ENCODE data around the gene OMP.

The OMP gene

DNA sequence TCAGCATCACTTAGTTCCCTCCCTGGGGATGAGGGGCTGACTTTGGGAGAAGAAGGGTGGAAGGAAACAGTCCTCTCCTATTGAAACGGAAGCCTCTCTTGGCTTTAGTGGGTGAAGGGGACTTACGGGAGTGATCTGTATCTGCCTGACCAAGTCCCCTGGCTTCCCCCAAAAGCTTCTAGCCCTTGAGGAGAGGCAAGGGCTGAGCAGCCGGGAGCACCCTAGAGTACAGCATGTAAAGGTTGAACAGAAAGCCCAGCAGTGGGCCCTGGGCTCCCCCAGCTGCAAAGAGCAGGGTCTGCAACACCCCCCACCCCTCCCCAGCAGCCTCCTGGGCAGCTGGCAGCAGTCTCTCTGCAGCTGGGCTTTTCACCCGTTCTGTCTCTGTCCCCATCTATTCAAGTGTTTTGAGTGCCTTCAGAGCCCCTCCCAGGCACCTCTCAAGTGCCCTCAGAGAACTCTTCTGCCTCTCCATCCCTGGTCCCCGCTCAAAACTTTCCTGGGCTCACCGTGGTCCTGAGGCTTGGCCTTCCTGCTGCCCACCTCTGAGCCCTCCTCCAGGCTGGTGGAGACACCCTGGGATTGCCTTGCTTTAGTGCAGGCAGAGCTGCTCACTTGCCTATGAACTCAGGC lies 33.2 kb upstream of the OMP start:
- DNase-seq: no peak

DNA sequence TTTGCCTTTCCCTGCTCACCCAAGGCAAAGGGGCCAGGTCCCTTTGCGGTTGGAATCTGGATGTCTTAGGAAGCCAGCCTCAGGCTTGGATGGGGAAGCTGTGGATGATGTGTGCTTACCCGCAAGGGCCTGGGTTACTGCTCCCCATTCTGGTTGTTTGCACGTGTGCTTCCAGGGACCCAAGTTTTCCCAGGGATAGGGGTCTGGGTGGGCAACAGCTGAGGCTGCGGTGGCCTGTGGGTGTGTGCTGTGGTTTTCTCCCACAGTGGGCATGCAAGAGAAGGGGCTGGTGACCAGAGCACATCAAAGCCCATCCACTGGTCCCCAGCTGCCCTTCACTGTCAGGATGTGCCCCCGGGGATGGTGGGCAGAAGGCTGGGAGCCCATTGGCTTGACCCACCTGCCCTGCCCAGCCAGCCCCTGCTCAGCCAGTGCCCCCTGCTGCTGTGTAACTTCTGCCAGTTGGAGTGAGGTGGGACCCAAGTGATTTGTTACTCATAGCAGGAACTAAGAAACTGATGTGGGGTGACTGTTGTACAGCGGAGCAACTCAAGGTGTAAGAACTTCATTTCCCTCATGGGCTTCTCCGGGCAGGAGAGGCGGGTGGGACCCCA lies 32.6 kb upstream of the OMP start:
- DNase-seq: no peak

DNA sequence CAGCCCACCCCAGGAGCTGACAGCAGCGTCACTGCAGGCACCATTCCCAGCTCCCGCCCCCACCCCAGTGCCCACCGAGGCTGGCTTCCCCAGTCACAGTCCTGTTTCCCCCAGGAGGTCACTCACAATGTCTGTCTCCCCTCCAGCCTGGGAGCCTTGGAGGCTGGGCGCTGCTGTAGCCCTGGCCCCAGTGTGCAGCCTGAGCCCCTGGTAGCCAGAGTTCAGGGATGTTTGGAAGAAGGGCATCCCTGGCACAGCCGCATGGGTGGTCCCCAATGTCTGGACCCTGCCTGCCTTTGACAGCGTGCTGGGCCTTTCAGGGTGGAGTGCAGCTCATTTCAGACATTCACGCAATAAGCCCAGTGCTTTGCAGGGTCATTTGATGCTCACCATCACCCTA lies 31.6 kb upstream of the OMP start:
- no peak for DNase-seq

DNA sequence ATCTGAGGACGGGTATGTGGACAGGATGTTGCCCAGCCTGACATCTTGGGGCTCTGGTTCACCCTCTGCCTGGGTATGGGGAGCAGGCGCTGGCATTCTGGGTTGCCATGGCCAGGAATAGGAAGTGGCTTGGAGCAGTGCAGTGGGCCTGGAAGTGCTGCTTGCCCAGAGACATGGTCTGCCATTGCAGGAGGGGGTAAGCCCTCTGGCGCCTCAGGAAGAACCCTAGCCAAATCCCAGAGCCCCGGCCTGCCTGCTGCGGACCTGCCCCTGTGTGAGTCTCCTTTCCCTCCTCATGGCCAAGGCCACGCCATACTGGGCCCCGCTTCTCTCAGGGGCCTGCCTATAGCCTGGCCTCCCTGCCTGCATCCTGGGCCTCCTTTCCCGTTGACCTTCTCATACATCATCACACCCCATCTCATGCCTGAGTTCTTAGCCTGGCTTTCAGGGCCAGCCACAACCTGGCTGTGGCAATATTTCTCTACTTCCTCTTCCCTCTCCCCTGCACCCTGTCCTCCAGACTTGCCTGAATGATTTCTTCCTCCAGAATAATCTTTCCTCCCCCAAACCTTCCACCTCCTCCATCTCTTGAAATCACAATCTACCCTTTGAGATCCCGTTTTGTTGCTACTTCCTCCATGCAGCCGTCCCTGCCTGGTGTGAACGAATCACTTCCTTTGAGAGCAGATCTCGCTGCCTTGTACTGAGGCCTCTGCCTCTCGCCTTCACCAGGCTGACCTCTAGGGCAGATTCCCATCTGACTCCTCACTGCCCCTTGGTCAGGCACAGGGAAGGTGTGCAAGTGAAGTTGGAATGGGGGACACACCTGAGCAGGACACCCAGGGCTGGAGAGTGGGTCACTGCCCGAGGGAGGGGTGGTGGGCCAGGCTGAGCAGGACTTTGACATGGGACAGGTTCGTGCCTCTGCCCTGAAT lies 30.7 kb upstream of the OMP start:
- no peak for DNase-seq

DNA sequence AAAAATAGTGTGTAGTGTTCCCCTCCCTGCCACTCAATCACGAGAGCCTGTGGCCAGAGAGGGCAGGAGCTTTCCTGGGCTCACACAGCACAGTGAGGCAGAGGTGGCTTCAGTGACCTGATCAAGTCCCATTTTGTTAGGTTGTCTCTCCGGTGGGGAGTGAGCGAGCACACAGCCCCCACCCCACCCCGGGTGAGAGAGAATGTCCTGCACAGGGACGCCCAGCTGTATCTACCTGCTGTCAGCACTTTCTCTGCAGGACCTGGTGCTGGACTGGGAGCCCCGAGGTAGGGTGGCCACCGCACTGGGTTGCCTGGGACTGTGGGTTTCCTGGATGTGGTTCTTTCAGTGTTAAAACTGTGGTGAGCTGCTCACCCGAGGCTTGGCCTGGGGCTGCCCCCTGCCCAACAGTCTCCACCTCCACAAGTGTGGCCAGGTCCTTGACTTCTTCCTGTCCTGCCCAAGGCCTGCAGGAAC lies 29.8 kb upstream of the OMP start:
- no peak for DNase-seq

DNA sequence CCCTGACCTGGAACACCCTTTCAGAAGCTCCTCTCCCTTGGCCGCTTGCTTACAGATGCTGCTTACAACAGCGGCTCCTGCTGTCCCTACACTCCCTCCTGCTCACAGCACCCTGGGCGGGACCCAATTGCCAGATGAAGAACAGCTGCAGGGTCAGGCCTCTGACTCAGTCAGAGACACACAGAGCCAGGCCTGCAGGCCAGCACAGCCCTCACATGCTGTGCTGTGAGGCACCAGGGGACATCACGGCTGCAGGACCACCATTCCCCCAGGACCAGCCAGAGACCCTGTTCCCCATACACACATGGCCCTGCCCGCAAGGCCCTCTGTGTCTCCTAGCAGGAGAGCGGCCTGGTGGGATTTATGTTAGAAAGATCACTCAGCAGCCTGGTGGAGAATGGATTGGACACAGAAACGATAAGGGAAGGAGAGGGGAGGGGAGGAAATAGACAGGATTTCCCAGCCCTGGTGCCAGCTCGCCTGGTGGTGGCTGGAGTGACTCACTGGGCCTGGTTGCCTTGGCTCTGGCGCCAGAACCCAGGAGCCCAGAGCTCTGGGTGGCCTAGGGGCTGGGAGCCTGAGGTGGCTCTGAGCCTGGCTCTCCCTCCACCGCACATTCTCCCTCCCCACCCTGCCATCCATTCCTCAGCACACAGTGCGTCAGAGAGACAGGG lies 29.2 kb upstream of the OMP start:
- peak; percentile 93 for DNase-seq

DNA sequence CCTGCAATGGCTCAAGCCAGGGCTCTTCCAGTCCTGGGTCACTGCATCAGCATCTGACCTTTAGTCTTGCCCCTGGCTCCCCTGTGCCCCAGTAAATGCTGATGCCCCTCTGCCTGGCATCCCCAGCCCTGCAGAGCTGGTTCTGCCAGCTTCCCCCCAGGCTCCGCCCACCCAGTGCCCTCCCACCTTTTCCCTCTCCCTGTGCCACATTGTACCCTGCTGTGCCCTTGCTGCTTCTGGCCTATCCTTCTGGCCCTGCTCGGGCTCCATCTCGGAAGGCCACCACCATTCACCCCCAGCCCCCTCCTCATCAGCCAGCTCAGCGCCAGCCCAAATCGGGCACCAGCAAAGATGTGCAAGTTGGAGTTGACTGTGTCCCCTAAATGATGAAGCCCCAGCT lies 28.4 kb upstream of the OMP start:
- no peak for DNase-seq

DNA sequence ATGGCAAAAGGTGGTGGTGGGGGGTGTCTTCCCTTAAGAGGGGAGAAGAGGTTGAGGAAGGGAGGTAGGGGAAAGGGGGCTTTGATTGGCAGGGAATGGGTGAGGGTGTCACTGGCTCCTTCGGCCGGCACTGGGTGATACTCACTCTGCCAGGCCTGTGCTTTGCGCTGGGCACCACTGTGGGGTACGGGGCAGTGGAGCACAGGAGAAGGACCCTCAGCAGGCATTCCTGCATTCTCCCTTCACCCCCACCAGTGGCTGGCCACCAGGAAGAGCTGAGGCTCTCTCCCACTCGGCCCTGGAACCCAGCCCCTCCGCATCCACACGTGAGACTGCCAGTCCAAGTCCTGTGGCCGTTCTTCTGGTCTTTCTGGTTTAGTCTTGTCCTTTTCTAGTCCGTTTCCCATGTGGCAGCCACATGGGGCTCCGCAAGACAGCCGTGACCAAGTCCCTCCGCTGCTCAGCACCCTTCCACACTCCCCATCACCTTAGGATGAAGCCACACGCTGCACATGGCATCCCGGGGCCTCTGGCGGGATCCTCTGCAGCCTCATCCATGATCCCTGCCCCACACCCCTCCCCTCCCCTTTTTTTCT lies 27.9 kb upstream of the OMP start:
- DNase-seq: no peak

DNA sequence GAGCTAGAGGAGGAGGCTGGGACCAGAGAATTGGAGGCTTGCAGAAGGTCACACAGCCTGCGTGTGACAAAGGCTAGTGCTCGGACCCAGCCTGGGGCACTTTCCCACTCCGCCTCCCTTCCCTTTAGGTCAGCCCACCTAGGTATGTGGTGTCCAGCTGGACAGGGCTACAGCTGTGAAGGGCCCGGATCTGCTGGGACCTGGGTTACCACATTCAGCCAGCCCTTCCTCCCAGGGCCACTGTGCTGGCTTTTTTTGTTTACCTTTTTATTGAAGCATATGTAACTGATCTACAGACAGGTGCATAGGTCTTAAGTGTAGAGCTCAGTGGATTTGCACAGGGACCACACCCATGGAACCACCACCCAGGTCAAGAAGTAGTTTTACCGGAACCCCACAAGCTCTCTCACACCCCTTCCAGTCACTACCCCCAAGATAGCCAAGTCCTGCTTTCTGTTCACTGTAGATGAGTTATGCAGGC lies 27.2 kb upstream of the OMP start:
- DNase-seq: no peak

DNA sequence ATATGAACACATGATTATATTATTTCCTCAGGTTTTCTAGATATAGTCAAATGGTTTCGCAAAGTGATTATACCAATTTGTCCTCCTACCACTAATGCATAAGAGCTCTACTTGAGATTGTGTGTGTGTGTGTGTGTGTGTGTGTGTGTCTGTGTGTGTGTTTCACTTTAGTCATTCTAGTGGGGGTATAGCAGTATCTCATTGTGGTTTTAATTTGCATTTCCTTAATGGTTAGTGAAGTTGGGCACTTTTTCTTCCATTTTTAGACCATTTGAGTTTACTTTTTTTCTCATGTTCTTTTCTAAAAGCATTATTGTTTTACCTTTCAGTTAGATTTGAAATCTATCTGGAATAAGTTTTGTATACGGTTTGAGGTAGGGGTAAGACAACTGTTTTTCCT lies 23.0 kb upstream of the OMP start:
- no peak for DNase-seq

DNA sequence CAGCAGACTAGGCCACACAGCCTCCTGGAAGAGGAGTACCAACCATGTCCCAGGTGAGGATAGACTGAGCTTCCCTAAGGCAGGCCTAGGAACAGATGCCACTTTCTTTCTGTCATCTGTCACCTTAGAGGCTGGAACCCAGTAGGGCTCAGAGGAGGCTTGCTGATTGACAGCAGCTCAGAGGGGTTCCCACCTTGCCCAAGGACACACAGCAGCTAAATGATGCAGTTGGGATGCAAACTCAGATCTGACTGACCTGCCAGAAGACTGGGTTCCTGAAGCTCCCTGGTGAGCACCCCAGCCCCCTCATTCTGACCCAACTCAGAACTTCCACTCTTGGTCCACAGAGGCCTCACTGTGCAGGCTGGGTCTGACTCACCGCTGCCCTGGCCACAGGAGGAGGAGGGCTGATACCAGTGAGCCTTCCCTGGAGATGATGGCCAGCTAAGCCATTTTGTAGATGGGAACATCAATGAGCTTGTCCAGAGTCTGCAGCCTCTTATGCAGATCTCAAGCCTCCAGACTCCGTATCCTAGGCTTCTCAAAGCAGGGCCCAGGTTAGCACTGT lies 21.9 kb upstream of the OMP start:
- DNase-seq: no peak

DNA sequence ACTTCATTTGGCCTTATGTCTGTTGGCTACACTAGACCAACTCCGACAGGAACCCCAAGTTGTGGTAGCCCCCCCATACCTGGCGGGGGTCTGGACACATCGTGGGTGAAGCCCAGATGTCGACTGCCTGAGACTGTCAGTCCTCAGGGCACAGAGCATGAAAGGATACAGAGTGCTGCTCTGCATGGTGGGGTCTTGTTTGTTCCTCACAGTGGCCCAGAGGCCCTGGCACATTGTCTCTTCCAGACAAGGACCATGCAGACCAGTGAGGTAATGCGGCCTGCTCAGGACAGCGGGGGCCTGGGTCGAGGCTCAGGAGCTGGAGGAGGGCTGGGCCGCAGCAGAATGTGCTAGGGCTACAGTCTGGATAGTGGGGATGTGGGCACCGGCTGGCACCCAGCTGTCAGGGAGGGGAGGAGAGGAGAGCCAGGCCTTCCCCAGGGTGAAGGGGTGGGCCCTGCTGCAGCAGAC lies 21.2 kb upstream of the OMP start:
- no peak for DNase-seq

DNA sequence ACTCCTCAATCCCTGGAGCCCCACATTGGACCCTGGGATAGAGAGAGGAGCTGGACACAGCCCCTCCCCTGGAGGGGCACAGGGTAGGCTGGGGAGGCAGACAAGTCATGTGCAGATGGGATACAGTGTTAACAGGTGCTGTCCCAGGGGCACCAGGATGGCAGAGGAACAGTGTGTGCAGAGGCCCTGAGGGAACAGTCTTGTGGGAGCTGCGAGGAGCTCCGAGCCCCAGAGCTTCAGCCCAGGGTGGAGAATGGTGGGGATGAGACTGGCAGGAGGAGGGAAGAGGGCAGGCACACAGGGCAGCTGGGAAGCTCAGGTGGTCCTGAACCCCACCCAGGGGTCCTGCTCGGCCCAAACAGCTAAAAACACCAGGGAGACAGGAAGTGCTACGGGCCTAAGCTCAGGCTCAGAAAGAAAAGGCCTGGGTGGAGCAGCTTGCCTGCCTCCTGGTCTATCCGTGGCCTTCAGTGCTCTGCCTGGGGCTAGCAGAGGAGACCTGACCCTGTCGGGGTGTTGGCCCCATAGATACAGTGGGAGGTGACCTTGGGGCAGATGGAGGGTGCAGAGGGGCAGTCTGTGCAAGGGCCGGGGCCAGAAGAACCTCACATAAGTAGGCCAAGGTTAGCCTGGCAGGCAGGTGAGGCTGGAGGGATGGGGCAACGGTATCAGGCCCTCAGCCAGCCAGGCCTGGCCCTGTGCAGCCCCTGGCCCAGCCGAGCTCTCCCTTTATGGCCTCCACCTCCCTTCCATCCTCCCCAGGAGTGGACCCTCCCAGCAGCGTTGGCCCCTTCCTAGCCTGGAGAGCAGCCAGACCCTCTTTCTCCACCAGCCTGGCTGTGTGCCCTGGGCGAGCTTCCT lies 20.4 kb upstream of the OMP start:
- no peak for DNase-seq

DNA sequence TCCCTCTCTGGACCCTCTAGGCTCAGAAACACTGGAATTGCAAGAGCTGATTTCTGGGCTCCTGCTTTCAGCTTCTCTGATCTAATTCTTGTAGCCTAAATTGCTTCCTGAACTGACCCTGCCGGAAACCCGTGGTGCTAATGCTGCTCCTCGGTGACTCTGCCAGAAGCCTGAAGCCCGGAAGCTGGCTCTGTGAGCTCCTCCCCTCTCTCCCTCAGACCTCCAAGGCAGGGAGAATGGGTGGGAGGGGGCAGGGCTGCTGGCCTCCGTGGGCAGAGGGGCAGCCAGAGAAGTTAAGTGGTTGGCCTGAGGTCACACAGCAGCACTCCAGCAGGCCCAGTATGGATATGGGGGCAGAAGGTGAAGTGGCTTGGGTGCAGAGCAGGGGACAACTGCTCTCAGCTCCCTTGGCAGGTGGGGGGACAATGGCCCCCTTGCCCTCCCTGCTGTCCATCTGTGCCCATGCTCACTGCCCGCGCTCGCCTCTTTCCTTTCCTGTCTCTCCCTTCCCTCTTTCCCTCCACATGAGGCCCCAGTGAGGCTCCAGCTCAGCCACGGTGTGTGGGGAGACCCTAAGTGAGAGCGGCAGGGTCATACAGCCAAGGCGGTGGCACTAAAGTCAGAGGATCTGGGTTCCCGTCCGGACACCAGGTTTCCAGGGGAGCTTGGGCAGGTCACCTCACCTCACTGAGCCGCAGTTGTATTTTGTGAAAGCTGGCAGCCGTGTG lies 19.6 kb upstream of the OMP start:
- peak; percentile 44 for DNase-seq

DNA sequence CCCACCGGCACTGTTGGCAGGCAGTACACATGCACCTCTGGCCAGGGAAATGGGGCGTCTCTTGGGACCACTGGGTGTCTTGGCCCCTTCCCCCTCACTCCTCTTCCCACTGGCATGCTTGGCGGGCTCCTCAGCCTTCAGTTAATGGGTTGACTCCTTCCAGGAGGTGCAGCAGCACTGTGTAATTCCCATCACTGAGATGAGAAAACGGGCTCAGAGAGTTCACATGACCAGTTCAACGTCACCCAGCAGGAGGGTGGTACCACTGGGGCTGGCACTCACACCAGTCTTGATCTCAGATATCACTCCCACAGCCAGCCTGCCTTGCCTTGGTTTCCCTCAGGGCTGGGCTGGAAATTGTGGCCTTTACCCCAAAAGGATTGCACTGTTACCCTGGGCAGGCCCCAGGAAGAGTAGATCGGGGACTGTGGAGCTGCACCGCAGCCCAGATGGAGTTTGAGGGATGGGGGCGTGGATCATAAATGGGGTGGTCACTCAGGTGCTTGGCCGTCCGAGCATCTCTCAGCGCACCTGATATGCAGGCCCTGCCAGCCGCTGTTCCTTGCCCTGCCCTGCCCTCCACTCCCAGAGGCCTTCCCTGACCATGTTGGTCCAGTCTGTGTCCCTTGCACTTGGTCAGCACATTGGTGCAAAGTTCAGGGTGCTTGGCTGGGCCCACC lies 18.9 kb upstream of the OMP start:
- no peak for DNase-seq

DNA sequence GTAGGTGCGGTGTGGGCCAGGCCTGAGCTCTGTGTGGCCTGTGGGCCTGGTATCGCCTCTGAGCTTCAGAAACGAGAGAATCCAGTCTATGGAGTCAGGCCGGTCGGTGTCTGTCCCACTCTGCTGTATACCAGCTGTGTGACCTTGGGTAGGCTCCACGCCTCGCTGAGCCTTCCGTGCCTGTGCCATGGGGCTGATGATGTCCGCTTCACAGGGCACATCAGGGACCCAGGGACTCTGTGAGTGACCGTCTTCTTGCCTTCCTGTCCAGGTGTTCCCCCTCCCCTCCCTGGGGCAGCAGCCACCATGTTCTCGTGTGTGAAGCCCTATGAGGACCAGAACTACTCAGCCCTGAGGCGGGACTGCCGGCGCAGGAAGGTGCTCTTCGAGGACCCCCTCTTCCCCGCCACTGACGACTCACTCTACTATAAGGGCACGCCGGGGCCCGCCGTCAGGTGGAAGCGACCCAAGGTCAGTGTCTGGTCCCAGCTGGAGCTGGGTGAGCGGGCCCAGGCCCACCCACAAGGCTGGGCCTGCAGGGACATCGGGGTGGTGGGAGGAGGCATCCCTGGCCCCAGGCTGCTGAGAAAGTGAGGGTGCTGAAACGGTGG lies 18.0 kb upstream of the OMP start:
- DNase-seq: no peak

DNA sequence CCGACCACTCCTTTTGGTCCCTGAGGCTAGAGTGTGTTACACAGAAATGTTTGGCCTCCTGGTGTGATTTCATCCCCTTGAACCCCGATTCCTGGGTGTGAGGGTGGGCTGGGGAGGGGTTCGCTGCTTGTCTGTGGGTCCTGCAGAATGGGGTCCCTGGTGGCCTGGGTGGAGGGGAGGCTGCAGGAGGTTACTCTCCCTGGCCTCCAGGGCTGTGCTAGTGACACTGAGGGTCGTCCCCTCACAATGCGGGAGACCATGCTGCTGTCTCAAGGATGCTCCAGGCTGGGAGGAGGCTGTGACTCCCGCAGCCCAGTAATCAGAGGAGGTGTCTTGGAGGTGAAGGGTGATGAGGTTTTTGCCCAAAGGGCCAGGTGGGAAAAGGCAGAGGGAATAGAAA lies 17.0 kb upstream of the OMP start:
- DNase-seq: no peak

DNA sequence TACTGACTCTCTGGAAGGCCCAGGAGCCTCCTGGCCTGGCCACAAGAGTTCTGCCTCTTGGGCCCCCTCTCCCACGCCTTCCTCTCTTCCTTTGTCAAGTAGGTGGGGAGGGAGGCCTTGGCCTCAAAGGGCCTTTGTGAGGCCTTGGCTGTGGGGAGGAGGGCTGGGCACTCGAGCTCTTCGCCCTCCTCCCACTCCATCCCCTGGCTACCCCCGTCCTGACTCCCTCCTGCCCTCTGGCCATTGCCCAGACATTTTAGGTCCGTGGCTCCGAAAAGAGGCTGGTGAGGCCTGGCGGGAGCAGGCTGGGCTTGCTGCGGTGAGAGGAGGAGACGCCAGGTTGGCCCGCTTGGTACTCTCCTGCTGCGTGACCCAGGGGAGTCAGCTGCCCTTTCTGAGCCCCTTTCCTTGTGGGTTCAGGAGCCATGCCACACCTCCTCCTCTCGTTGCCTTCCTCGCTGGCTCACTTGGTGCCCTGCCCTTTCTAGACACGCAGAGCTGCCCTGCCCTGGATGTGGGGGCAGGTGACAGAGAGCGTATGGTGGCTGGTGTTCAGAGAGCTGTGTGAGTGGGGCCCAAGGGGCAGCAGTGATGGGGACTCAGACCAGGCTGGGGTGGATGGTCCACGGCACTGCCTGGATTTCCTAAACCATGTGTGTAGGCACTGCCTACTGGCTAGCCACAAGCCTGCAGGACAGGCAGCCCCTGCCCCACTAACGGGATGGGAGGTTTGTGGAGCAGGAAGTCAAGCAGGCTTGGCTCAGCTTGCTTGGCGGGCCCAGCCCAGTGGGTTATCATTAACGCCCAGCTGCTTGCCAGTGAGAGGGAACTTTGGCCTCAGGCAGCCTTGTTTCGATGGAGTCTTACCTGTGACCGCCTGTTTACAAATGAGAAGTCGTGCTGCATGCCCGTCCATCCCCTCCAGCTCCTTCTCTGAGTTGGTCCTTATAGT lies 15.8 kb upstream of the OMP start:
- no peak for DNase-seq

All from fibroblast of skin of scalp (primary cell).